Keratinocyte (primary cell): ENCODE results near the gene PRKCH.

Source experiments
- EZH2 ChIP-seq: IDR thresholded peaks from one replicate; pipeline ENCODE4 v1.6.1; 2012; ENCODE audit warnings: inconsistent platforms, mild to moderate bottlenecking, low read length, moderate library complexity
- TF ChIP-seq, protein P1 (sequence below), 3 experiments: IDR thresholded peaks in 1 of 3; conservative IDR thresholded peaks in 1 of 3; optimal IDR thresholded peaks in 1 of 3; 2 replicates in 2 of 3; 3 replicates in 1 of 3; pipeline versions ENCODE3 to v1.5.1; 2011; ENCODE audit warnings: low read length in 3 of 3, mild to moderate bottlenecking in 3 of 3, moderate library complexity in 2 of 3, control low read depth in 1 of 3, inconsistent platforms in 1 of 3; ENCODE audit not compliant: insufficient read depth in 2 of 3; ENCODE audit errors: extremely low read depth in 1 of 3

DNA sequence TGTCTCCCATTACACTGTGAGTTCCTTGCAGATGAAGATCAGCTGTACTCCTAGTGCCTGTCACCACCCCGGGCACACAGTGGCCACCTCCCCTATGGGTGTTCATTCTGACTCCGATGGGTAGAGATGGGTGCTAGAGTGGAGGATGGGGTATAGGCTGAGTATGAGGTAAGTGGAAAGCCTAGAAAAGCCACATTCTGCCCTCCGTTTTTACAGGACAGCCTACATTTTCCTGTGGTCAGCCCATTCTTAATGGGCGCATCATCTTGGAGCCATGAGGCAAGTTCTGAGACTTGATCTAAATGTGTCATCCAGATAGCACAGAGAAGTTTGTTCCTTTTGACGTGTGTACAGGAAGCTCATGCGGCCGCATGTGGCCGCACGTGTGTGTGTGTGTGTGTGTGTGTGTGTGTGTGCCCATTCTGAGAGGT lies 207.2 kb downstream of the PRKCH start:
- TF ChIP-seq EZH2, result no peak
- TF ChIP-seq, protein P1, sequence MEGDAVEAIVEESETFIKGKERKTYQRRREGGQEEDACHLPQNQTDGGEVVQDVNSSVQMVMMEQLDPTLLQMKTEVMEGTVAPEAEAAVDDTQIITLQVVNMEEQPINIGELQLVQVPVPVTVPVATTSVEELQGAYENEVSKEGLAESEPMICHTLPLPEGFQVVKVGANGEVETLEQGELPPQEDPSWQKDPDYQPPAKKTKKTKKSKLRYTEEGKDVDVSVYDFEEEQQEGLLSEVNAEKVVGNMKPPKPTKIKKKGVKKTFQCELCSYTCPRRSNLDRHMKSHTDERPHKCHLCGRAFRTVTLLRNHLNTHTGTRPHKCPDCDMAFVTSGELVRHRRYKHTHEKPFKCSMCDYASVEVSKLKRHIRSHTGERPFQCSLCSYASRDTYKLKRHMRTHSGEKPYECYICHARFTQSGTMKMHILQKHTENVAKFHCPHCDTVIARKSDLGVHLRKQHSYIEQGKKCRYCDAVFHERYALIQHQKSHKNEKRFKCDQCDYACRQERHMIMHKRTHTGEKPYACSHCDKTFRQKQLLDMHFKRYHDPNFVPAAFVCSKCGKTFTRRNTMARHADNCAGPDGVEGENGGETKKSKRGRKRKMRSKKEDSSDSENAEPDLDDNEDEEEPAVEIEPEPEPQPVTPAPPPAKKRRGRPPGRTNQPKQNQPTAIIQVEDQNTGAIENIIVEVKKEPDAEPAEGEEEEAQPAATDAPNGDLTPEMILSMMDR (optimal IDR thresholded peaks at IDR 0.05 in 1 of 3, IDR thresholded peaks at IDR 0.05 in 1 of 3, conservative IDR thresholded peaks at IDR 0.05 in 1 of 3; ENCODE audit: extremely low read depth in 1 of 3, insufficient read depth in 2 of 3, low read length in 3 of 3), result no peak
